IPS DF 6.9 (cell line): ENCODE measurements around the gene DCTN4.

ENCODE experiments used
- DNase-seq: peaks from one replicate; pipeline ENCODE4 v3.0.0-alpha.2; 2013; ENCODE audit warnings: low read depth, low spot score
- H3K27ac ChIP-seq: one replicate; pipeline ENCODE4 v1.5.1; 2013; ENCODE audit warnings: low read length, control low read depth
- H3K27me3 ChIP-seq: 2 replicates; pipeline ENCODE4 v1.6.1; 2013; ENCODE audit warnings: mild to moderate bottlenecking, low read length; ENCODE audit not compliant: control insufficient read depth, insufficient read depth
- H3K36me3 ChIP-seq: 2 replicates; pipeline ENCODE4 v1.6.1; 2013; ENCODE audit warnings: low read length; ENCODE audit not compliant: control insufficient read depth, insufficient read depth
- H3K4me1 ChIP-seq: 2 replicates; pipeline ENCODE4 v1.6.1; 2013; ENCODE audit warnings: low read length; ENCODE audit not compliant: control insufficient read depth, insufficient read depth
- H3K4me3 ChIP-seq: 2 replicates; pipeline ENCODE4 v1.5.1; 2013; ENCODE audit warnings: mild to moderate bottlenecking, low read length
- H3K9me3 ChIP-seq: 2 replicates; pipeline ENCODE4 v1.6.1; 2013; ENCODE audit warnings: low read length, inconsistent platforms; ENCODE audit not compliant: control insufficient read depth, insufficient read depth
- WGBS: extraction: QIAGEN DNeasy Blood & Tissue Kit; methylation state at CpG from one replicate; pipeline ENCODE4 v1.1.7; 2013; ENCODE audit warnings: mixed read lengths, missing lambda C conversion rate; ENCODE audit not compliant: insufficient read length, insufficient coverage; 5-methylcytosine and 5-hydroxymethylcytosine counted together

Gene DCTN4

GRCh38 chr5:150778517-150779396, 19.9 kb upstream of the DCTN4 start, which contains the start of gene SMIM3:
Gene SMIM3, plus strand, starts transcription at chr5:150778757. Its CDS starts 16,684 bp downstream, at chr5:150795441.
- Histone ChIP-seq H3K36me3 (no peaks in the 10 kb centered on the region), H3K27ac (no peak within 1 kb of the TSS), H3K9me3 (no peaks in the 10 kb centered on the region), H3K27me3 (no peaks in the 10 kb centered on the region), H3K4me3 (peak within 1 kb of the TSS; percentile 59; the same call in 1 of the 2 replicates), H3K4me1 (peaks cover 3% of the 10 kb centered on the region; the same call in 1 of the 2 replicates)
- no CpG with 5 or more reads among the region's 59 CpGs for WGBS
- DNase-seq: no peak

GRCh38 chr5:150778088-150778516, 19.3 kb upstream of the DCTN4 start:
- no CpG with 5 or more reads among the region's 7 CpGs for WGBS
- H3K27me3 ChIP-seq: no peaks in the 10 kb centered on the region
- no peak for DNase-seq
- H3K4me3 ChIP-seq: peak overlapping the region; percentile 59; the same call in 1 of the 2 replicates
- H3K36me3 ChIP-seq: no peaks in the 10 kb centered on the region
- no peak overlapping the region for H3K27ac ChIP-seq
- H3K9me3 ChIP-seq: no peaks in the 10 kb centered on the region
- H3K4me1 ChIP-seq: peaks cover 3% of the 10 kb centered on the region; the same call in 1 of the 2 replicates

GRCh38 chr5:150777685-150778084, 18.9 kb upstream of the DCTN4 start:
- WGBS: no CpG with 5 or more reads among the region's 3 CpGs
- no peak for DNase-seq
- Histone ChIP-seq H3K27me3 (no peaks in the 10 kb centered on the region), H3K9me3 (no peaks in the 10 kb centered on the region), H3K27ac (no peak overlapping the region), H3K4me1 (0 out of 2 replicates have a peak, but pooled peaks cover 3% of the 10 kb centered on the region), H3K36me3 (no peaks in the 10 kb centered on the region), H3K4me3 (no peak overlapping the region)

- DNase-seq: no peak
These were observed 15.3 kb upstream of the DCTN4 start for GRCh38 chr5:150774145-150774544.

GRCh38 chr5:150771034-150771795, 12.4 kb upstream of the DCTN4 start:
- Histone ChIP-seq H3K27me3 (no peaks in the 10 kb centered on the region), H3K9me3 (no peaks in the 10 kb centered on the region), H3K36me3 (no peaks in the 10 kb centered on the region), H3K4me1 (no peaks in the 10 kb centered on the region), H3K27ac (no peak overlapping the region), H3K4me3 (no peak overlapping the region)
- WGBS: no CpG with 5 or more reads among the region's 1 CpG
- DNase-seq: no peak

More at GRCh38 chr5:150774145-150774544, 15.3 kb upstream of the DCTN4 start:
- no peaks in the 10 kb centered on the region for H3K9me3 ChIP-seq
- no peaks in the 10 kb centered on the region for H3K27me3 ChIP-seq
- H3K4me3 ChIP-seq: no peak overlapping the region
- H3K27ac ChIP-seq: no peak overlapping the region
- no peaks in the 10 kb centered on the region for H3K4me1 ChIP-seq
- H3K36me3 ChIP-seq: no peaks in the 10 kb centered on the region
- WGBS: no CpG with 5 or more reads among the region's 1 CpG

- Histone ChIP-seq H3K4me1 (no peaks in the 10 kb centered on the region), H3K4me3 (no peak overlapping the region), H3K27ac (no peak overlapping the region), H3K27me3 (no peaks in the 10 kb centered on the region), H3K36me3 (no peaks in the 10 kb centered on the region), H3K9me3 (no peaks in the 10 kb centered on the region)
- DNase-seq: no peak
- no CpG with 5 or more reads among the region's 2 CpGs for WGBS
These were observed 7.4 kb upstream of the DCTN4 start for GRCh38 chr5:150766251-150766650.

- no CpG with 5 or more reads among the region's 1 CpG for WGBS
- Histone ChIP-seq H3K4me3 (no peak overlapping the region), H3K9me3 (no peaks in the 10 kb centered on the region), H3K27me3 (no peaks in the 10 kb centered on the region), H3K4me1 (no peaks in the 10 kb centered on the region), H3K36me3 (no peaks in the 10 kb centered on the region), H3K27ac (no peak overlapping the region)
- DNase-seq: no peak
These were observed 7.0 kb upstream of the DCTN4 start for GRCh38 chr5:150765799-150766169.

- no peak overlapping the region for H3K4me3 ChIP-seq
- no peaks in the 10 kb centered on the region for H3K36me3 ChIP-seq
- no peak overlapping the region for H3K27ac ChIP-seq
- DNase-seq: no peak
- no peaks in the 10 kb centered on the region for H3K27me3 ChIP-seq
- H3K4me1 ChIP-seq: no peaks in the 10 kb centered on the region
- no CpG with 5 or more reads among the region's 2 CpGs for WGBS
- H3K9me3 ChIP-seq: no peaks in the 10 kb centered on the region
These were observed 6.4 kb upstream of the DCTN4 start for GRCh38 chr5:150765011-150765798.

- H3K27ac ChIP-seq: no peak overlapping the region
- WGBS: no CpG with 5 or more reads among the region's 2 CpGs
- no peaks in the 10 kb centered on the region for H3K27me3 ChIP-seq
- DNase-seq: no peak
- H3K4me1 ChIP-seq: no peaks in the 10 kb centered on the region
- no peaks in the 10 kb centered on the region for H3K9me3 ChIP-seq
- H3K36me3 ChIP-seq: no peaks in the 10 kb centered on the region
- H3K4me3 ChIP-seq: no peak overlapping the region
These were observed 5.7 kb upstream of the DCTN4 start for GRCh38 chr5:150764530-150764929.
